Hepatocyte (in vitro differentiated cells): ENCODE results near the gene PDCL2.

Experiments
- EZH2 ChIP-seq: fragments of 200-600 bp; sonication (generic); IDR thresholded peaks from 2 replicates; pipeline ENCODE4 v1.6.1; 2016; ENCODE audit warnings: antibody characterized with exemption, mild to moderate bottlenecking, borderline replicate concordance
- TF ChIP-seq, protein P1 (sequence below): fragments of 200-600 bp; sonication (generic); IDR thresholded peaks from 2 replicates; pipeline ENCODE4 v1.5.1; 2016; ENCODE audit warnings: antibody characterized with exemption, mild to moderate bottlenecking; ENCODE audit not compliant: poor library complexity

- TF ChIP-seq EZH2, result no peak
- TF ChIP-seq, protein P1, sequence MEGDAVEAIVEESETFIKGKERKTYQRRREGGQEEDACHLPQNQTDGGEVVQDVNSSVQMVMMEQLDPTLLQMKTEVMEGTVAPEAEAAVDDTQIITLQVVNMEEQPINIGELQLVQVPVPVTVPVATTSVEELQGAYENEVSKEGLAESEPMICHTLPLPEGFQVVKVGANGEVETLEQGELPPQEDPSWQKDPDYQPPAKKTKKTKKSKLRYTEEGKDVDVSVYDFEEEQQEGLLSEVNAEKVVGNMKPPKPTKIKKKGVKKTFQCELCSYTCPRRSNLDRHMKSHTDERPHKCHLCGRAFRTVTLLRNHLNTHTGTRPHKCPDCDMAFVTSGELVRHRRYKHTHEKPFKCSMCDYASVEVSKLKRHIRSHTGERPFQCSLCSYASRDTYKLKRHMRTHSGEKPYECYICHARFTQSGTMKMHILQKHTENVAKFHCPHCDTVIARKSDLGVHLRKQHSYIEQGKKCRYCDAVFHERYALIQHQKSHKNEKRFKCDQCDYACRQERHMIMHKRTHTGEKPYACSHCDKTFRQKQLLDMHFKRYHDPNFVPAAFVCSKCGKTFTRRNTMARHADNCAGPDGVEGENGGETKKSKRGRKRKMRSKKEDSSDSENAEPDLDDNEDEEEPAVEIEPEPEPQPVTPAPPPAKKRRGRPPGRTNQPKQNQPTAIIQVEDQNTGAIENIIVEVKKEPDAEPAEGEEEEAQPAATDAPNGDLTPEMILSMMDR, result no peak
Observed at GRCh38 chr4:55625835-55626234, 33.8 kb upstream of the PDCL2 start.
